NCI-H226 (cell line): ENCODE data around the gene VSIG2.
A peak's percentile ranks its signal among the peaks of the same experiment; 100 is the strongest.
"Not testable (repeated sequence)": the region's sequence is repeated elsewhere in the genome, so short reads cannot be mapped to it uniquely, and the experiment has no call there.

Source experiments
- DNase-seq: peaks from one replicate; pipeline ENCODE4 v3.0.0-alpha.2; 2015

The VSIG2 gene, protein sequence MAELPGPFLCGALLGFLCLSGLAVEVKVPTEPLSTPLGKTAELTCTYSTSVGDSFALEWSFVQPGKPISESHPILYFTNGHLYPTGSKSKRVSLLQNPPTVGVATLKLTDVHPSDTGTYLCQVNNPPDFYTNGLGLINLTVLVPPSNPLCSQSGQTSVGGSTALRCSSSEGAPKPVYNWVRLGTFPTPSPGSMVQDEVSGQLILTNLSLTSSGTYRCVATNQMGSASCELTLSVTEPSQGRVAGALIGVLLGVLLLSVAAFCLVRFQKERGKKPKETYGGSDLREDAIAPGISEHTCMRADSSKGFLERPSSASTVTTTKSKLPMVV

GRCh38 chr11:124751741-124752470, at the start of gene VSIG2:
Gene VSIG2 (minus strand): TSS chr11:124752255. CDS start chr11:124752137, 118 bp downstream.
- no peak for DNase-seq

DNA sequence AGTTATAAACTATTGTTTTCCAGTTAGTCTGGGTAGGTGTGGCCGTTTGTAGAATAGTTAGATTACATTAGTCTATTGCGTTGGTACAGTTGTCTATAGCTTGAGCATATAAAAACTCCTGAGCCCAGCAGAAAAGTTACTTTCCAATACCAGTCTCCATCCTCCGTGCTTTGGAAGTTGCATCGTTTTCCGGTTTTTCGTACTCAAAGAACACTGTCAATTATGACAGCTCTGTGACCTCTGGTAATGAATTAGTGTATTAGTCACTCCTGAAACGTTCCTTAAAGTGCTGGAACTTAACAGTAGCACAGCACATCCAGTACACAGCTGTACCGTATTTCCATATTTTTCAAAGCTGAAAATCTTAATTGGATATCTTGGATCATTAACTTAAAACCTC, 49.0 kb upstream of the VSIG2 start:
- peak; percentile 16 for DNase-seq

DNA sequence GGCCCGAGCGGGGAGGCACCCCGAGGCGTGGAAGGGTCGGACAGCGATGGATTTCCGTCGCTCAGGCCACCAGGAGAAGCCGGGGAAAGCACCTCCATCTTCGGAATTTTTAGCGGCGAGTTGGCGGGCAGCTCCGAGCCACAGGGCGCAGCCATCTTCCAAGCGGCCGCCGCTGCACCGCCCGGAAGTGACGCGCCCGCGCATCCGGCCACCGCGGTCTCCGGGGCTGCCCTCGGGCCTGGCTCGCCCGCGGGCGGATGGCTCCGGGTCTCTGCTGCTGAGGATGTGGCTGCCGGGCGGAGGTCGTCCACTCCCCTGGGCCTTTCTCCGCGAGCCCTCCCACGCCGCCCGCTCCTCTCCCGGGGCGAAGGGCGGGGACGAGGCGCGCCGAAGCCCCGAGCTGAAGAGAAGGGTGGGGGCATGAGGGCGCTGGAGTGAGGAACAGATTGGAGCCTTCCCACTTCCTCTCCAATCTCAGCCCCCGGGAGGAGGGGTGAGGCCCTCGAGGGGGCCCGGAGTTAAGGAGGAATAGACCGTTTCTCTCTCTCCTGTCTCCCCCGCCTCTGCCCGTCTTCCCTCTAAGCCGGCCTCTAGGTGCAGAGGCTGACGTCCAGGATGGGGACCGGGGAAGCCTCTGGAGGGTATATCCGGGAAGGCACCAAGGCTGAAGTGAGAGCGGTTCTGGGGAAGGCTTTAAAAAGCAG, 48.3 kb upstream of the VSIG2 start, which contains the start of gene MSANTD2:
Gene MSANTD2 (minus strand): TSS at position 181 of the 704 bp plus-strand sequence. CDS start 26 bp downstream, at position 155.
- peak; percentile 71 for DNase-seq

- peak; percentile 12 for DNase-seq
Observed at GRCh38 chr11:124799348-124800225, 47.5 kb upstream of the VSIG2 start.

DNA sequence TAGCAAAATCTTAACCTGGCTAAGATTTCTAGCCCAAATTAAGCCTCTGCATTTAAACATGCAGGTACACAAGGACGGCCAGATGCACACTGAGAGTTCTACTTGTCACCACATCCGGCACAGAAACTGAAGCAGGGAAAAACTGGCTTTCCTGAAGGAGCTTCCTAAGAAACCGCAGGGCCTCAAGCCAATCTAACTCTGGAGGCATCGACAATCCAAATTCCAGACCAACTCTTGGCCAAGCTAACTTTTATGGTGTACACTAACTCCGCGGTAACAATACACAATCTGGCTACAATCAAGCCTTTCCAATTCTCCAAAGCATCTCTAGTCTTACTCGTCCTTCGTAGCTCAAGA, 46.9 kb upstream of the VSIG2 start:
- peak; percentile 17 for DNase-seq

GRCh38 chr11:124796312-124796711, 44.3 kb upstream of the VSIG2 start:
- no peak for DNase-seq

- DNase-seq: peak; percentile 22
Observed at GRCh38 chr11:124793466-124794278, 41.6 kb upstream of the VSIG2 start.

DNA sequence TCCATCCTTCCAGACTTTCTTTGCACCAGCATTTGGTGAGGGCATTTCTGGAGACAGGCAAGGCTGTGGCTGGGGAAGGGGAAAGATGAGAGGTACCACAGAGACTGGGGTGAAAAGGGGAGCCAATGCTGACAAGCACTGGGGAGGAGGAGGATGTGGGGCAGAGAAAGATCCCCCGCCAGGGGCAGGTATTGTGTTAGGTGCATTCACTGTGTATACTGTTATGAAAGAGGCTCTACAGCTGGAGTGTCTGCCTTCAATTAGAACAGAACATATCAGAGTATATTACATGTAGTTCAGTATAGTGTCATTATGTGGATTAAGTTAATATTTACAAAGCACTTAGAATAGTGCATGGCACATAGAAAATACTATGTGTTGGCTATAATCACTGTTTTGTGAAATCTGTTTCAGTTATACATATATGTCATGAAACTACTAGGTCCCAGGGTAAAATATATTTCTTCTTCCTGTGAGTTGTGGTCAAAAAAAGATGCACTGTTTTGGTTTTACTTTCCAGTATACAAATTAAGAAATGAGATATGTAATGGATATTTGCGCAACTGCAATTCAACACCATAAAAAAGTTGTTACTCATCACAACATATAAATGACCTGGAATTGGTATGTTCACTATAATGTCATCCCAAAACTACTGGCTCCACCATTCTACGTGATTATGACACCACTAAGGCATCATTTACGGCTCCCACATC, 39.7 kb upstream of the VSIG2 start:
- no peak for DNase-seq

DNA sequence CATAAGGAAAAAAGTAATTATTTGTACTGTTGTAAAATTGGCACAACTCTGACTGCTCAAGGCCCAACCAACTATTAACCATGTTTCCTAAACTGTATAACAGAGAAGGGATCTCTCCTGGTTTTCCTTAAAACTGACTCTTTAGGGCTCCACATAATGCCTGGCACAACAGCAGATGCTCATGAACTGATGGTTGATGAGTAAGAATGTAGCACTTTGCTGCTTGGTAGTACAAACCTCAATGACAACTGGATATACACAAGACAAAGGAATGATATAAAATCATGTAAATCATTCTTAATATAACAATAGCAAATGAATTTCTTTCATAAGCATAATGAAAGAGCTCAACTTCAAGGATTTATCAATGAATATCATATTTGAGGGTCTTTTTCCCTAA, 36.5 kb upstream of the VSIG2 start:
- DNase-seq: no peak

DNA sequence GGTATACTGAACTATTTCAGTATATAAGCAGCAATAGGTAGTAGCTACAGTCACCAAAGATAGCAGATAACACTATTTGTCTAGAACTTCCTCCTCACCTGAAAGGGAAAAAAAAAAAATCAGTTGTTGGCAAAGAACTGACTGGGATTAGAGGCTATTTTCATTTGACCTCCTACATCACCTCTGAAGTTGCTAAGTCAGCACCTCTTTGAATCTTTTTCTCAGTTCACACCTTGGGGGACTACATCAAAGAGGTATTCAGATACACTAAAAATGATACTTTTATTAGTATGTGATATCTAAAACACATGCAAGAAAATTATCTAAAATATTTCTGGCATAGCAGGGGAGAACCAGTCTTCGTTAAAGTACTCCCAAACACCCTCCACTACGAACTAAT, 32.0 kb upstream of the VSIG2 start:
- DNase-seq: no peak

- no peak for DNase-seq
Observed at GRCh38 chr11:124783002-124783401, 30.9 kb upstream of the VSIG2 start.

DNA sequence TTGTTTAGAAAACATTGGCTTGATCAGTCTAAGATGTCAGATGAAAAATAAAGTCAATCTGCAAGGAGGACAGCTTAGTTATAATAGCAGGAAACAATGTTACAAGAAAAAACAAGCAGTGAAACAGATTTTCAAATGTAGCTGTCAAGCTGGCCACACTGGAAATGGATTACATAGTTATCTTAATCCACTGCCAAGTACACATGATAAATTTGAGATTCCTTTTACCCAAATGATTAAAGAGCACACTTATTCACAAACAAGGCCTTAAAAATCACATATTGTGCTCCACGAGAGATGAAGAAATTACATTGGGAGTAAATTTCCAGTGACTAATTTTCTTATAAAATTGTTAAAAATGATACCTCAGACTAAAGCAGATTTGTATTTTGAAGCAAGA, 27.5 kb upstream of the VSIG2 start:
- no peak for DNase-seq

- DNase-seq: no peak
Observed at GRCh38 chr11:124778281-124778680, 26.2 kb upstream of the VSIG2 start.

- DNase-seq: no peak
Observed at GRCh38 chr11:124776865-124777645, 25.0 kb upstream of the VSIG2 start.

DNA sequence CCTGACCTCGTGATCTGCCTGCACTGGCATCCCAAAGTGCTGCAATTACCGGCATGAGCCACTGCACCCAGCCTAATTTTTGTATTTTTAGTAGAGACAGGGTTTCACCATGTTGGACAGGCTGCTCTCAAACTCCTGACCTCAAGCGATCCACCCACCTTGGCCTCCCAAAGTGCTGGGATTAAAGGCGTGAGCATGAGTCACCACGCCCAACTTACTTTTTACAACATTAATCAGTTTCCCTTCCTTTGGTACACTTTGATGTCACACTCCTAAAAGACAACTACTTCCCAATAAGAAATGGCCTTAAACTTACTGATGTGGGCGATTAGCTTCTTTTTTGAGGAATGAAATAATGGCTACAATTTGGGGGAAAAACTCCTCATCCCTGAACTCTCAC, 18.9 kb upstream of the VSIG2 start:
- not testable (repeated sequence) for DNase-seq

GRCh38 chr11:124769806-124770774, 18.0 kb upstream of the VSIG2 start:
- peak; percentile 72 for DNase-seq

- no peak for DNase-seq
Observed at GRCh38 chr11:124768914-124769313, 16.9 kb upstream of the VSIG2 start.

DNA sequence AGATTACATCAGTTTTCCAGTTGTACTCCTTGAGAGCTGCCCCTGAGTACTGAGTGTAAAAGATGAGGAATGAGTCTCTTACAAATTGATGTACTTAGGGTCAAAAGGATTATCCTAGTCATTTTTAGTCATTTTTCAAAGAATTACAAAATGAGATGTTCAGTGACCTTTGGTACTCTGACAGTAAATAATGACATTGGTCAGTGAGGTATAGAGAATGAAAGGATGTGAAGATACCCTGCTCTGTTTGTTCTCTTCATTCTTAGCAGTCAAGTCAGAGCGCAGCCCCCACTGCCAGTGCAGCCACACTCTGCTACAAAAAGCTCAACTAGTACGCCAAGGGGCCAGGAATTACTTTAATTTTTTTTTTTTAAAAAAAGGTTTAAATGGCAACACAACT, 14.1 kb upstream of the VSIG2 start:
- DNase-seq: no peak
